Bronchial epithelial cell (primary cell): ENCODE results near the gene FAM13A. TPM values are rescaled to one million over a fixed set of nuclear protein-coding genes. Genes with fewer than 3 reads are reported as not detected.

Source experiments
- DNase-seq: peaks from one replicate; pipeline ENCODE4 v3.0.0-alpha.2; 2010; ENCODE audit warnings: low read depth
- FAIRE-seq: peaks from 2 replicates; lab custom pipeline; 2011; peaks lifted over from hg19 to GRCh38; lab: Jason Lieb, UNC
- H3K27me3 ChIP-seq: 2 replicates; pipeline ENCODE4 v1.5.1; 2011; ENCODE audit warnings: low read length; ENCODE audit not compliant: control insufficient read depth, insufficient read depth
- H3K36me3 ChIP-seq: 2 replicates; pipeline ENCODE4 v1.5.1; 2011; ENCODE audit warnings: low read length; ENCODE audit not compliant: control insufficient read depth, insufficient read depth
- H3K4me3 ChIP-seq: 2 replicates; pipeline ENCODE4 v1.5.1; 2011; ENCODE audit warnings: mild to moderate bottlenecking, low read depth, low read length, control low read depth
- total RNA-seq: library from RNA; depleted of rRNA; stranded (reverse); fragments of >200 nt; gene quantifications from 2 replicates; pipeline ENCODE4 v1.2.1, GENCODE V29; 2014
- TF ChIP-seq, protein P1 (sequence below): IDR thresholded peaks from 2 replicates; pipeline ENCODE4 v1.5.1; 2011; ENCODE audit warnings: mild to moderate bottlenecking, moderate library complexity, low read length, control low read depth, inconsistent platforms; ENCODE audit not compliant: insufficient read depth, severe bottlenecking

FAM13A gene
- total RNA-seq, 1 donor from 2014 or later: 5.8 TPM

DNA sequence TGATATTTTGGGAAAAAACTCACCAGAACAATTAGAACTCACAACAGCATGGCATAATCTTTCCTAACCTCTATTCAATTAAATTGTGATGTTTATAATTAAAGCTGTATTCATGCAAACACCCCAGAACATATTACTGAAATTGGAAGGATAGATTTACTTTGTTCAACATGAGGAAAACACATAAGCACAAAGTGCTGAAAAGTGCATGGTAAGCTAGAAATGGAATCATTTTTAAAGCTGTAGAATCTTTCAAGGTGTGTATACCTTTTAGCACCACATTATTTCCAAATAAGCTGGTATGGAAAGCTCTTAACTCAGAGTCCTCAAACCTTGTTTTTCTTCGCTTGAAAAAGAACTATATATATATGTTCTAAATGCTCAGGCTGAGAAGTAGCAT, 268.6 kb downstream of the FAM13A start:
- H3K4me3 ChIP-seq: no peak overlapping the region
- peaks cover 5% of the 10 kb centered on the region for H3K36me3 ChIP-seq
- FAIRE-seq (no peak), DNase-seq (no peak)
- TF ChIP-seq, protein P1, sequence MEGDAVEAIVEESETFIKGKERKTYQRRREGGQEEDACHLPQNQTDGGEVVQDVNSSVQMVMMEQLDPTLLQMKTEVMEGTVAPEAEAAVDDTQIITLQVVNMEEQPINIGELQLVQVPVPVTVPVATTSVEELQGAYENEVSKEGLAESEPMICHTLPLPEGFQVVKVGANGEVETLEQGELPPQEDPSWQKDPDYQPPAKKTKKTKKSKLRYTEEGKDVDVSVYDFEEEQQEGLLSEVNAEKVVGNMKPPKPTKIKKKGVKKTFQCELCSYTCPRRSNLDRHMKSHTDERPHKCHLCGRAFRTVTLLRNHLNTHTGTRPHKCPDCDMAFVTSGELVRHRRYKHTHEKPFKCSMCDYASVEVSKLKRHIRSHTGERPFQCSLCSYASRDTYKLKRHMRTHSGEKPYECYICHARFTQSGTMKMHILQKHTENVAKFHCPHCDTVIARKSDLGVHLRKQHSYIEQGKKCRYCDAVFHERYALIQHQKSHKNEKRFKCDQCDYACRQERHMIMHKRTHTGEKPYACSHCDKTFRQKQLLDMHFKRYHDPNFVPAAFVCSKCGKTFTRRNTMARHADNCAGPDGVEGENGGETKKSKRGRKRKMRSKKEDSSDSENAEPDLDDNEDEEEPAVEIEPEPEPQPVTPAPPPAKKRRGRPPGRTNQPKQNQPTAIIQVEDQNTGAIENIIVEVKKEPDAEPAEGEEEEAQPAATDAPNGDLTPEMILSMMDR: no peak
- no peaks in the 10 kb centered on the region for H3K27me3 ChIP-seq

DNA sequence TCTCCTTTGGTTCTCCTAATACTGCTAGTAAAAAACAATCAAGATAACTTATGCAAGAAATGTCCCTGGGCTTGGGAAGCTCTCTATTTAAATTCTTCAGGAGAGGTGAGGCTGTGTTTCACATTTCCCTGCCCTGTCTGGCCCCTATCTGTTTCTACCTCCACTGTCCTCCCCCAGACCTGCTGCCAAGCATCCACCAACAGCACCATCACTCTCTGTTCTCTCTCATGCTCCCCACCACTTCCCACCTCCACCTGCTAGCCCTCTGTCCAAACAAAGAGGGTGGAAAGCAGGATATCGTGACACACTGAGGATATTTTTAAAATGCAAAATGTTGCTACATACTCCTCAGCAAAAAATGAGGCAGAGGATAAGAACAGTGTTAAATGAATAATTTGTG, 271.0 kb downstream of the FAM13A start:
- peaks cover 5% of the 10 kb centered on the region for H3K36me3 ChIP-seq
- no peak for FAIRE-seq
- TF ChIP-seq, protein P1: no peak
- DNase-seq: no peak
- H3K4me3 ChIP-seq: no peak overlapping the region
- no peaks in the 10 kb centered on the region for H3K27me3 ChIP-seq

DNA sequence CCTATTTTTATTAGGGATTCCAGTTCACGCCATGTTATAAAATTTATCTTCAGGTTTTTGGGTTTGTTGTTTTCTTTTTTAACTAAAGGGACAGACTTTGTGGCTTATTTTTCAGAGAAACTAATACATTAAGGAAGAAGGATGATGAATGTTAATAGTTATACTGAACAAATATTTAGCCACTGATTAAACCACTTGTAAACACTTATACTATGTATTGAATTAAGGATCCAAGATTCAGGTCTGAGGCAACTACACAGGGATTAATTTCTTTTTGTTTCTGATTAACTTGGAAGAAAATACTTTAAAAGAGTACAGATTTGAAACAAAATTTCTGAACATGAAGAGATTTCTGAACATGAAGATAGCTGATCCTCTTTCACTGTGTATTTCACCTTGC, 276.6 kb downstream of the FAM13A start:
- Histone ChIP-seq H3K27me3 (no peaks in the 10 kb centered on the region), H3K4me3 (no peak overlapping the region), H3K36me3 (no peaks in the 10 kb centered on the region)
- FAIRE-seq (no peak), DNase-seq (no peak)
- TF ChIP-seq, protein P1: no peak

DNA sequence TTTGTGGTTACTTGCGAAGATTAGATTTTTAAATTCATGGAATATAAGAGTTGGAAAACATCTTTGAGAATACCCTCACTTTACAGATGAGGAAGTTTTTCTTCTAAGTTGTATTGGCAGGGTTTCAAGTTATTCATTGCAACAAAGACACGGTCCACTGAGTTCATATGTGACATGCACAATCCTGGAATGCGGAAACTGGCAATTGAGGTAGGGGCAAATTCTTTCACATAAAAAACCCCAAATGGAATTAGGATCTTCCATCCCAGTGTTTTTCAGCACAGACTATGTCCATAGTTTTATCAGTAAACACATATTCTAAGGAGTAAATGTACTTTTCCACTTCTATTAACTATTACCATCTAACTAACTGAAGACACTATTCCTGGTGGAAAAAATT, 277.6 kb downstream of the FAM13A start:
- FAIRE-seq: no peak
- TF ChIP-seq, protein P1: no peak
- DNase-seq: peak; percentile 67
- Histone ChIP-seq H3K36me3 (no peaks in the 10 kb centered on the region), H3K27me3 (no peaks in the 10 kb centered on the region), H3K4me3 (no peak overlapping the region)

DNA sequence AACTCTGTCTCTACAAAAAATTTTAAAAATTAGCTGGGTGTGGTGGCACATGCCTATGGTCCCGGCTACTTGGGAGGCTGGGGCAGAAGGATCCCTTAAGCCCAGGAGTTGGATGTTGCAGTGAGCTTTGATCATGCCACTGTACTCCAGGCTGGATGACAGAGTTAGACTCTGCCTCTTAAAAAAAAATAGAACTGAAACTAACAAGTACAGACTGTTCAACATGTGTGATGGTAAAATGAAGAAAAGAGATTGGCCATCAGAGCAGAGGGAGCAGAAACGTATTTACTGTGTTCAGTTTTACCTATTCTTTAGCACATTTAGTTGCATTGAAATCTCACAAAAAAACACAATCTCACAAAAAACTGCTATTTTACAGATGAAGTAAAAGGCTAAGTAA, 281.5 kb downstream of the FAM13A start:
- no peaks in the 10 kb centered on the region for H3K36me3 ChIP-seq
- TF ChIP-seq, protein P1: no peak
- no peaks in the 10 kb centered on the region for H3K27me3 ChIP-seq
- FAIRE-seq (no peak), DNase-seq (no peak)
- H3K4me3 ChIP-seq: no peak overlapping the region

DNA sequence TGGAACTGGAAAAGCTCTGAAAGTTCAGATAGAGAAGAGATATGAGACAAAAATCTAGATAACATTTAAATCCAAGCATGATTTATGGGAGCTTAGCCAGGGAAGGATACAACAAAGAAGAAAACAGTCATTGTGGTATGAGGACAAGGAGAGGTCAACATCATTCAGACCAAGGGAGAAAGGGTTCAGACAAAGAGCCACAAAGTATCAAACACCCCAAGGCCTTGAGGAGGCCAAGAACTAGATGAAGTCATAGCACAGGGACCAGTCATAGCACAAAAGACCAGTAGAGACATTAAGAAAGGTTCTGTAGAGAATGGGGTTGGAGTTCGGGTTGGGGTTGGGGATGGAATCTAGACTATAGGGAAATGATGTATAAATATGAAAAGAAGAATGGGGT, 282.0 kb downstream of the FAM13A start:
- DNase-seq: no peak
- Histone ChIP-seq H3K36me3 (no peaks in the 10 kb centered on the region), H3K27me3 (no peaks in the 10 kb centered on the region), H3K4me3 (no peak overlapping the region)
- peak; percentile 52 for FAIRE-seq
- TF ChIP-seq, protein P1: no peak
